ENCODE measurements around the gene PECR.
"Not testable (repeated sequence)": the region's sequence is repeated elsewhere in the genome, so short reads cannot be mapped to it uniquely, and the experiment has no call there.

PECR gene

DNA sequence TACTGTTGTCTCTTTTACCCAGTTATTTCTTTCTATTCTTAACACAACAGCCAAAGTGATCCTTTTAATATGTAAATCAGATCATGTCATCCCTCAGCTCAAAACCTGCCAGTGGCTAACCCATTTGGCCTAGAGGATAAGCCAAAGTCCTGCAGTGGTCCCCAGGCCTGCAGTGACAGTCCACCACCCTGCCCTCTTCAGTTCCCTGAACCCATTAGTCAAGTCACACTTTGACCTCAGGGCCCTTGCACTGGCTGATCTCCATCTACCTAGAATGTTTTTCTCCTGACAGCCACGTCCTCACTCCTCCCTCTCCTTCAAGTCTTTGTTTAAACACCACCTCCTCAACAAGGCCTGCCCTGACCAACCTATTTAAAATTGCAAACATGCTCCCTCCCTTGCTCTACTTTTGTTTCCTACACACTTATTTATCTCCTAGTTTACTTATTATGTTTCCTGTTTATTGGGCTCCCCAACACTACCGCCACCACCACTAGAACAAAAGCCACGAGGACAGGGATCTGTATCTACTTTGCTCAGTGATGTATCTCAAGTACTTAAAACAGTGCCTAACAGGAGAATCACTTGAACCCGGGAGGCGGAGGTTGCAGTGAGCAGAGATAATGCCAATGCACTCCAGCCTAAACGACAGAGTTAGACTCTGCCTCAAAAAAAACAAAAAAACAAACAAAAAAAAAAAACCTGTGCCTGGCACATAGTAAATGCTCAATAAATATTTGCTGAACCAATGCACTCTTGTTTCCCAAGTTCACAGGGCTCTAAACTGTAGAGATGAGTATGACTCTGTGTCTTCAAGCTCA, 77.5 kb downstream of the PECR start:
- no peak for DNase-seq (ENCODE audit: low spot score)
- no peak for FAIRE-seq

DNA sequence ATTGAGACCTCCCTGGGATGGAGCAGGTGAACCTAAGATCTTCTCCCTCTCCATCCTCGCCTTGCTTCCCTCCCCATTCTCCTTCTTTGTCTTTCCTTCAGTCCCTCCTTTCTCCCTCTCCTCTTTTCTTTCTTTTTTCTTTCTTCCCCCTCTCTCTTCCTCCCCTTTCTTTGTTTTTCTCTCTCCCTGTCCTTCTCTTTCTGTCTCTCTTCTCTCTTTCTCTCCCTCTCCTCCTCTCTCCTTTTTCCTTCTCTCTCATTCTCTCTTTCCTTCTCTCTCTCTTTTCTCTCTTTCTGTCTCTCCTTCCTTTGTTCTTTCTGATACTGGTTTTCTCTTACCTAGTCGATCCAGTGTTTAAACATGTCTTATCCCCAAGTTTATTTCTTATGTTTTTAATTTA, 78.9 kb downstream of the PECR start:
- FAIRE-seq, result no peak
- DNase-seq (ENCODE audit: low spot score), result no peak

DNA sequence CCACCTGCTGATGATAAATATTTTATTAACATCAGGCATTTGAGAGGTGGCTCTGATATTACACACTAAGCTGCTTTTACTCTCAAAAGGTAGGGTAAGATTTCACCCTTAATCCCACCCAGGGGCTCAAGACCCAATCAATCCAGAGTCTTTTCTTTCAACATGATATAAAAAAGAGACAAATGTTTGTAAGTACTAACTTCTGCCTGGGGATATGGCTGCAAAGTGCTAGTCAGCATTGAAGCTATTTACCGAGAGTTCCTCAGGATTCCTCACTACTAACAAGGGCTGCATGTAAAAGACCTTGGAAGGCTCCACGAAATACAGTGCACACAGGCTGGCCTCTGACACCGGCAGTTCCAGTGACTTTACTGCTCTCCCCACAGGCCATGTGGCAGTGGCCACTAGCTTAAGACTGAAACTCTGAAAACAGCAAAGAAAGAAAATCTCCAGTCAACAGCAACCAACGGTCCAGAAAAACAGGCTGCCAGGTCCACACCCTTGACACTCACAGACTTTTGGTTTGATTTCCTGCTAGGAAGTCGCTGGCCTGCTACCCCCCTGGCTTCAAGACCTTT, 79.4 kb downstream of the PECR start:
- DNase-seq (ENCODE audit: low spot score), result no peak
- FAIRE-seq, result no peak

DNA sequence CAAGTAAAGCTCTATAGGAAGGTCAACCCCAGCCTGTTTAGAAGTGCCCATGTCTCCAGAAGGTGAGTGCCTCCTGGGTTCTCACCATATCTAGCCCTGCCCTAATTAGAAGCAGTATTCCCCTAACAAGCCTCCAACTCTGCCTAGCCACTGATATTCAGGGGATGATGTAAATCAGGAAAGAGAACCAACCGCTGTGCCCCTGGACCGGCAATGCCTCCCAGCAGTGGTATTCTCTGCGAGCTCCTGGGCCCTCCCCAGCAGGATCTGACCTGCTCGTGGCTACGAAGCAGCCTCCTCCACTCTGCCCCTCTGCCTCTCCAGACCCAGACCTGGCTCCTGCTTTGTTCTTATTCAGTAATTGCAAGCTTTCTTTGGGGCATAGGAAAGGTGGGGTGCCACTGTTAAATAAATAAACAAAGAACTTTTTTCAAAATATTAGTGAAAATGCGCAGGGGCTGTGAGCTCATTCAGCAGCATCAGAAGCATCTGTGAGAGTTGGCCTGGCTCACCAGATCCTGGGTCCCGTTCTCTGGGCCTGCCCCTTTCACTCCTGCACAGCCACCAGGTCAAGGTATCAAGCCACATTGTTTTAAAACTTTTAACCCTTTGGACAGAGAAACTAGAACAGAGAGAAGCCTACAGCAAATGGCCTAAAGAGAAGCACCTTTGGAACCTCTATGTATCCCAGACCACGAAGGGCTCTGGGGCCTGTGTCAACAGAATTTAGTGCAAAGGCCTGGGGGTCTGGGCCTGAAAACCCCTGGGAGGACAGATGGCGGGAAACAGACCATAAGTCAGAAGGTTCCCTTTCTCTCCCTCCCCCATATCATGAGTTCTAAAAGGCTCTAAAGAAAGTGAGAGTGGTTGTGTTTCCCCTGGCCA, 80.2 kb downstream of the PECR start:
- DNase-seq (ENCODE audit: low spot score), result no peak
- FAIRE-seq, result no peak

DNA sequence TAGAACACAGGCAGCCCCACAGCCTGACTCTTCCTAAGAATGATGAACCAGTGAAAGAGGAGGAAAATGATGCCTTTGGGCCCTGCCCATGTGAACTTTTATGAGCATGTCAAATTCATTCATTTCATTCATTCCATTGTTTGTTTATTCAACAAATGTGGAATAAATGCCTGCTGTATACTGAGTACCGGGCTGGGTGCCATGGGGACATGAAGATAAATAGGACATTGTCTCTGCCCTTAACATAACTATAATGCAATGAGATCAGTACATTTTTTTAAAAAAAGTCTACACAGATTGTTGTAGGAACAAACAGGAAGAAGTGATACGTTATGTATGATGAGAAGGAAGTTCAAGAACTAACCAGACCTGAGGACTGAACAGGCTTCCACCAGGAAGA, 83.0 kb downstream of the PECR start:
- no peak for DNase-seq (ENCODE audit: low spot score)
- FAIRE-seq, result no peak

DNA sequence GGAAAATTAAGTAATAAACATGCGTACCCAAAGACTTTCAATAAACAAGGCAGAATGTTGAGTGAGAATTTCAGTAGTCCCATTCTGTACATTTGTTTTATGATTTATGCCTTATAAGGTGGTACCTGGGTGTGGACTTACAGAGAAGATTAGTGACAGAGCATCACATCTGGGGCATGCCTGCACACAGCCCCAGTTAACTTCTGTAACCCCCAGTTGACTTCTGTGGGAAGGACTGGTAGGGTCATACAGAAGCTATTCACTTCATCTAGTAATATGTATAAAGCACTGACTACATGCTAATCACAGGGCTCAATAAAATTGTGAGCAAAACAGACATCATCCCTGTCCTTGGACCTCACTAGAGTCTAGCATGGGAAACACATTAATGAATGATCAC, 84.4 kb downstream of the PECR start:
- DNase-seq (ENCODE audit: low spot score) (no peak), FAIRE-seq (no peak)

DNA sequence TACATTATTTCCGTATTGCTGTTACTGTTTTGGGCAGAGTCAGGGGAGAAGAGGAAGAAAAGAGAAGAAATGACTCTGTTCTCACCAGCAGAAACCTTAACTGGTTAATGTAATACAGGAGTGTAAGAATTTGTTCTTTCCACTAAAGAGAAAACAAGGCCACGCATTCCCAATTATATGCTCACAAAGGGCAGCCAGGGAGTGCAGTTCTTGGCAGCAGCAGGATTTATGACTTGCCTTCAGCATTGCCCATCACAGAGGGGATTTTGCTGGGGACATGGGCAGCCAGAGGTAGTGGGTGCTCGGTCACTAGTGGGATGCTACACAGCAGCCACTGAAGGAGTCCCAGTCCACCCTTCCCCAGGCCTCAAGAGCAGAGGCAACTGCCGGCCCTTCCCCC, 86.7 kb downstream of the PECR start:
- no peak for DNase-seq (ENCODE audit: low spot score)
- no peak for FAIRE-seq

DNA sequence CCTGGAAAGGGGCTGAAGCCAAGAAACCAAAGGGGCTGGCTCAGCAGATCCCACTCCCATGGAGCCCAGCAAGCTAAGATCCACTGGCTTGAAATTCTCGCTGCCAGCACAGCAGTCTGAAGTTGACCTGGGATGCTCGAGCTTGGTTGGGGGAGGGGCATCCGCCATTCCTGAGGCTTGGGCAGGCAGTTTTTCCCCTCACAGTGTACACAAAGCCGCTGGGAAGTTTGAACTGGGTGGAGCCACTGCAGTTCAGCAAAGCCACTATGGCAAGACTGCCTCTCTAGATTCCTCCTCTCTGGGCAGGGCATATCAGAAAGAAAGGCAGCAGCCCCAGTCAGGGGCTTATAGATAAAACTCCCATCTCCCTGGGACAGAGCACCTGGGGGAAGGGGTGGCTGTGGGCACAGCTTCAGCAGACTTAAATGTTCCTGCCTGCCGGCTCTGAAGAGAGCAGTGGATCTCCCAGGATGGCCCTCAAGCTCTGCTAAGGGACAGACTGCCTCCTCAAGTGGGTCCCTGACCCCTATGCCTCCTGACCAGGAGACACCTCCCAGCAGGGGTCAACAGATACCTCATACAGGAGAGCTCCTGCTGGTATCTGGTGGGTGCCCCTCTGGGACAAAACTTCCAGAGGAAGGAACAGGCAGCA, 92.9 kb downstream of the PECR start:
- DNase-seq (ENCODE audit: low spot score); FAIRE-seq: not testable (repeated sequence)

All from RCC 7860 (cell line).